Spleen (tissue), 7 donors: ENCODE results near the gene GPNMB.

Experiments used
- CTCF ChIP-seq, 11 experiments: fragments of 200-600 bp in 7 of 11; fragments of 450-650 bp in 4 of 11; sonication (generic) in 4 of 11; IDR thresholded peaks in 8 of 11; conservative IDR thresholded peaks in 3 of 11; 1 replicate in 7 of 11; 2 replicates in 4 of 11; pipeline versions ENCODE4 v1.4.0 to v1.8.0; 2016 to 2021; ENCODE audit warnings: antibody characterized with exemption in 11 of 11, inconsistent platforms in 4 of 11, mild to moderate bottlenecking in 1 of 11
- POLR2AphosphoS5 ChIP-seq, 3 donors: sonication (generic); formaldehyde crosslinking; IDR thresholded peaks; one replicate each; pipeline ENCODE4 v1.5.1; 2017; ENCODE audit warnings: antibody characterized with exemption in 3 of 3
- donor health status: DM: no; HTN: no; CAD: no; lungs with moderate emphysema.
- donor health status: DM: no; HTN: no; CAD: no.
- donor health status: DM: no; HTN: no; CAD: no.

- no peak for TF ChIP-seq CTCF (IDR thresholded peaks at IDR 0.05 in 8 of 11, conservative IDR thresholded peaks at IDR 0.05 in 3 of 11)
- no peak for TF ChIP-seq POLR2AphosphoS5 (IDR thresholded peaks at IDR 0.05)
These were observed 25.7 kb downstream of the GPNMB start for GRCh38 chr7:23272275-23272674.
